Measurements from ENCODE around the gene WBP4. TPM values are rescaled to one million over a fixed set of nuclear protein-coding genes. Genes with fewer than 3 reads are reported as not detected.

WBP4 gene
- total RNA-seq, 1 donor from 2014 or later = 10.6 TPM

GRCh38 chr13:41049480-41050440, 11.5 kb upstream of the WBP4 start:
- H4K20me1 ChIP-seq (ENCODE audit: insufficient read depth, low read length) = peaks cover 48% of the 10 kb centered on the region
- no peak overlapping the region for H3K27ac ChIP-seq (ENCODE audit: low read depth, low read length)
- H3K27ac Mint-ChIP-seq (ENCODE audit: unreplicated experiment) = no peak overlapping the region
- H3K9ac ChIP-seq (ENCODE audit: low read length) = no peak overlapping the region
- no peaks in the 10 kb centered on the region for H3K4me1 ChIP-seq (ENCODE audit: insufficient read depth, low read length)
- H3K36me3 ChIP-seq (ENCODE audit: insufficient read depth, low read length) = no peaks in the 10 kb centered on the region
- peaks cover 15% of the 10 kb centered on the region for H3K9me3 Mint-ChIP-seq (ENCODE audit: unreplicated experiment)
- H3K27me3 Mint-ChIP-seq (ENCODE audit: low read depth, unreplicated experiment) = no peaks in the 10 kb centered on the region
- no peaks in the 10 kb centered on the region for H3K27me3 ChIP-seq (ENCODE audit: insufficient read depth, low read length)
- no peak for FAIRE-seq
- no peak overlapping the region for H3K4me2 ChIP-seq (ENCODE audit: low read length)
- peaks cover 52% of the 10 kb centered on the region for H3K79me2 ChIP-seq (ENCODE audit: insufficient read depth, low read length)
- TF ChIP-seq EZH2 (IDR thresholded peaks at IDR 0.05; ENCODE audit: insufficient read depth, low read length) = no peak
- no peak for TF ChIP-seq CTCF (IDR thresholded peaks at IDR 0.05; ENCODE audit: insufficient read depth, low read depth, low read length)
- peaks cover 11% of the 10 kb centered on the region for H3K4me1 Mint-ChIP-seq (ENCODE audit: low read depth, unreplicated experiment)
- no peak overlapping the region for H2AFZ ChIP-seq (ENCODE audit: low read depth, low read length)
- H3K36me3 Mint-ChIP-seq (ENCODE audit: low read depth, unreplicated experiment) = peaks cover 33% of the 10 kb centered on the region
- H3K9me3 ChIP-seq (ENCODE audit: insufficient read depth, low read depth, low read length) = no peaks in the 10 kb centered on the region
- no peak for DNase-seq (ENCODE audit: low read depth)
- H3K4me3 ChIP-seq (ENCODE audit: insufficient read depth, low read depth, low read length) = no peak overlapping the region
- H3K4me3 Mint-ChIP-seq (ENCODE audit: unreplicated experiment) = no peak overlapping the region

- no peak for FAIRE-seq
- peaks cover 7% of the 10 kb centered on the region for H3K9me3 Mint-ChIP-seq (ENCODE audit: unreplicated experiment)
These were observed 8.9 kb upstream of the WBP4 start for GRCh38 chr13:41052441-41052840.

More at GRCh38 chr13:41052441-41052840, 8.9 kb upstream of the WBP4 start:
- Histone ChIP-seq H3K9me3 (ENCODE audit: insufficient read depth, low read depth, low read length) (no peaks in the 10 kb centered on the region), H3K27me3 (ENCODE audit: insufficient read depth, low read length) (no peaks in the 10 kb centered on the region), H3K9ac (ENCODE audit: low read length) (no peak overlapping the region), H2AFZ (ENCODE audit: low read depth, low read length) (no peak overlapping the region), H3K36me3 (ENCODE audit: insufficient read depth, low read length) (no peaks in the 10 kb centered on the region), H3K4me2 (ENCODE audit: low read length) (no peak overlapping the region), H3K4me1 (ENCODE audit: insufficient read depth, low read length) (no peaks in the 10 kb centered on the region), H3K79me2 (ENCODE audit: insufficient read depth, low read length) (peaks cover 79% of the 10 kb centered on the region), H3K4me3 (ENCODE audit: insufficient read depth, low read depth, low read length) (no peak overlapping the region), H4K20me1 (ENCODE audit: insufficient read depth, low read length) (peaks cover 71% of the 10 kb centered on the region), H3K27ac (ENCODE audit: low read depth, low read length) (no peak overlapping the region)
- Mint-ChIP-seq H3K4me1 (ENCODE audit: low read depth, unreplicated experiment) (peaks cover 29% of the 10 kb centered on the region), H3K27me3 (ENCODE audit: low read depth, unreplicated experiment) (no peaks in the 10 kb centered on the region), H3K27ac (ENCODE audit: unreplicated experiment) (no peak overlapping the region), H3K36me3 (ENCODE audit: low read depth, unreplicated experiment) (peaks cover 17% of the 10 kb centered on the region), H3K4me3 (ENCODE audit: unreplicated experiment) (no peak overlapping the region)
- DNase-seq (ENCODE audit: low read depth) = no peak
- TF ChIP-seq CTCF (IDR thresholded peaks at IDR 0.05; ENCODE audit: insufficient read depth, low read depth, low read length) (no peak), EZH2 (IDR thresholded peaks at IDR 0.05; ENCODE audit: insufficient read depth, low read length) (no peak)
